Activated CD4-positive, alpha-beta T cell treated with anti-CD3 and anti-CD28 coated beads, Interleukin-2, amount 10 ng/mL, durations not matched to agents 7 days and 5 days (primary cell): Measurements from ENCODE around the gene MYBPC2. TPM values are rescaled to one million over a fixed set of nuclear protein-coding genes. Genes with fewer than 3 reads are reported as not detected.

Source experiments
- CTCF ChIA-PET: fragments of 350-600 bp; sonication (Branson Sonifier 250); formaldehyde crosslinking; loops from one replicate; lab custom pipeline; 2021; ENCODE audit warnings: antibody characterized with exemption; lab: Charles Lee
- POLR2A ChIA-PET: fragments of 350-600 bp; sonication (Branson Sonifier 250); formaldehyde crosslinking; loops from one replicate; lab custom pipeline; 2021; ENCODE audit warnings: antibody characterized with exemption; lab: Charles Lee
- DNase-seq: peaks from one replicate; pipeline ENCODE4 v3.0.0-alpha.2; 2020
- H3K27ac Mint-ChIP-seq: one replicate; pipeline ENCODE4 v1.8.0; 2021; ENCODE audit warnings: mild to moderate bottlenecking, moderate library complexity, mixed read lengths
- H3K27me3 Mint-ChIP-seq: one replicate; pipeline ENCODE4 v1.8.0; 2021; ENCODE audit warnings: mixed read lengths
- H3K36me3 Mint-ChIP-seq: one replicate; pipeline ENCODE4 v1.8.0; 2021; ENCODE audit warnings: low read depth, mixed read lengths
- H3K4me1 Mint-ChIP-seq: one replicate; pipeline ENCODE4 v1.8.0; 2021; ENCODE audit warnings: mixed read lengths
- H3K4me3 Mint-ChIP-seq: one replicate; pipeline ENCODE4 v1.8.0; 2021; ENCODE audit warnings: mild to moderate bottlenecking, moderate library complexity, mixed read lengths
- H3K9me3 Mint-ChIP-seq: one replicate; pipeline ENCODE4 v1.8.0; 2021; ENCODE audit warnings: mixed read lengths
- total RNA-seq, 2 experiments: library from RNA; stranded (reverse); gene quantifications; one replicate each; pipeline ENCODE4 v1.2.3, GENCODE V29; 2021

The MYBPC2 gene
- total RNA-seq, 2 experiments from 2014 or later, result not detected

DNA sequence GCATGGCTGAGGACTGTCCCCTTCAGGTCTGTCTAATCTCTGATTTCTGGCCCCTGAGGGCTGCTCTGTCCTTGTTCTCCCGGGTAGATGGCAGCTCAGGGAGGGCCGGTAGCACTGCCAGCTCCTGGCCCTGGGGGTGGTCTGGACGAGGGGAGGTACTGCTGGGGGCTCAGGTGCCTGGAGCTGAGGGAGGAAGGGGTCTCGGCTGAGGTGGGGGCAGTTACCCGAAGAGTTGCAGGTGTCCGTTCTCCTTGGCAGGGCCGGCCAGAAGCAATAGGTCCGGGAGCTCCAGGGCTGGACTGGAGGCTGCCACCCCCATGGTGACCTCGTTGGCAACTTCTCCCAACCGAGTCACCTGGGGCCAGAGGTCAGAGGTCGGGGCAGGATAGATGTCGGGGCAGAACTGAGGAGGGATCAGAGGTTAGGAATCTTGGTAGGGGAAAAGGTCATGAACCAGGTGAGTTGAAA is 42.4 kb downstream of the MYBPC2 start:
- ChIA-PET CTCF (interaction anchor here (1.5 to 1.7 kb wide), 3 partner anchors 15 to 118 kb away, joined by 3 to 5 read pairs (median 4); no protein-coding TSS in a partner anchor), POLR2A (interaction anchor here (0.7 kb wide), 1 partner anchor 118 kb away, joined by 4 read pairs; no protein-coding TSS in a partner anchor)

DNA sequence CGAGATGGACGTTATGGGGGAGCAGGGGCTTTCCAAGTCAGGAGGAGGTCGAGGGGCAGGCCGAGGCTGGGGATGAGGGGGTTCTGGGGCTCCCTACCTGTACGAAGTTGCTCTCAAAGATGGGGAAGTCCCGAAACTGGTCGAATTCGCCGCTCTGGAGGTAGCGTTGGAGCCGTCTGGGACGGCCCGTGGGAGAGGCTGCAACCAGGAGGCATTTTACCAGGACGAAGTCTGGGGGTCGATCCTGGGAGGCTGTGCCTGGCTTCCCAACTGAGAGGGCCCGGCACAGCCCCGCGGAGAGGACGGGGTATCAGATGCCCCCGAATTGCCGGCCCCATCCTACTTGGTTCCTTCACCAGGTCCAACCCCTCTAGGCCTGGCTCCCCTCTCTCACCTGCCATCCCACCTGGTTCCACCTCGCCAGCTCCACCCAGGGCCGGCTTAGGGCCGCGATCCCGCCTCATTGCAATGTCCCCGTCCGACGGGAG is 43.1 kb downstream of the MYBPC2 start:
- Mint-ChIP-seq H3K27ac (peak overlapping the region; percentile 96), H3K27me3 (peaks cover 2% of the 10 kb centered on the region), H3K4me3 (peak overlapping the region; percentile 99), H3K4me1 (peaks cover 18% of the 10 kb centered on the region), H3K9me3 (no peaks in the 10 kb centered on the region), H3K36me3 (peaks cover 17% of the 10 kb centered on the region)
- CTCF ChIA-PET, result interaction anchor here (1.5 kb wide), 1 partner anchor 119 kb away, joined by 4 read pairs; no protein-coding TSS in a partner anchor
- POLR2A ChIA-PET, result no interaction called here
- no peak for DNase-seq

More for the DNA sequence above, 42.4 kb downstream of the MYBPC2 start:
- Mint-ChIP-seq H3K4me1 (peaks cover 18% of the 10 kb centered on the region), H3K4me3 (peak overlapping the region; percentile 99), H3K27me3 (peaks cover 2% of the 10 kb centered on the region), H3K9me3 (no peaks in the 10 kb centered on the region), H3K36me3 (peaks cover 17% of the 10 kb centered on the region), H3K27ac (peak overlapping the region; percentile 96)
- DNase-seq, result no peak

- Mint-ChIP-seq H3K9me3 (no peaks in the 10 kb centered on the region), H3K27ac (peak within 1 kb of the TSS; percentile 96), H3K27me3 (peaks cover 2% of the 10 kb centered on the region), H3K36me3 (peaks cover 23% of the 10 kb centered on the region), H3K4me1 (peaks cover 18% of the 10 kb centered on the region), H3K4me3 (peak within 1 kb of the TSS; percentile 99)
- CTCF ChIA-PET, result interaction anchor here (1.5 kb wide), 1 partner anchor 119 kb away, joined by 4 read pairs; no protein-coding TSS in a partner anchor
- DNase-seq, result peak; percentile 94
- POLR2A ChIA-PET, result no interaction called here
Observed at GRCh38 chr19:50476224-50476906, 43.7 kb downstream of the MYBPC2 start, which contains the start of the genes EMC10 and GARIN5A. Gene EMC10, plus strand, starts transcription at chr19:50476507. Its CDS starts 38 bp downstream, at chr19:50476545. Gene GARIN5A, minus strand, starts transcription at chr19:50476848. Its CDS starts 460 bp downstream, at chr19:50476388.

- peaks cover 2% of the 10 kb centered on the region for H3K27me3 Mint-ChIP-seq
- CTCF ChIA-PET, result no interaction called here
- H3K4me1 Mint-ChIP-seq, result peaks cover 18% of the 10 kb centered on the region
- POLR2A ChIA-PET, result no interaction called here
- peak overlapping the region; percentile 99 for H3K4me3 Mint-ChIP-seq
- no peaks in the 10 kb centered on the region for H3K9me3 Mint-ChIP-seq
- H3K36me3 Mint-ChIP-seq, result peaks cover 23% of the 10 kb centered on the region
- no peak for DNase-seq
- H3K27ac Mint-ChIP-seq, result peak overlapping the region; percentile 96
Observed at GRCh38 chr19:50476907-50477238, 44.2 kb downstream of the MYBPC2 start.

GRCh38 chr19:50477751-50478515 is 45.2 kb downstream of the MYBPC2 start:
- CTCF ChIA-PET, result interaction anchor here (0.6 to 2.0 kb wide), 3 partner anchors 55 to 110 kb away, joined by 3 to 8 read pairs (median 4); no protein-coding TSS in a partner anchor

GRCh38 chr19:50478901-50479715 is 46.4 kb downstream of the MYBPC2 start:
- H3K36me3 Mint-ChIP-seq, result peaks cover 29% of the 10 kb centered on the region
- H3K27ac Mint-ChIP-seq, result no peak overlapping the region
- ChIA-PET CTCF (interaction anchor here (0.6 to 2.0 kb wide), 5 partner anchors 16 to 1285 kb away, joined by 4 to 8 read pairs (median 5); no protein-coding TSS in a partner anchor), POLR2A (no interaction called here)
- no peak for DNase-seq
- peaks cover 18% of the 10 kb centered on the region for H3K4me1 Mint-ChIP-seq
- H3K27me3 Mint-ChIP-seq, result peaks cover 2% of the 10 kb centered on the region
- no peak overlapping the region for H3K4me3 Mint-ChIP-seq
- no peaks in the 10 kb centered on the region for H3K9me3 Mint-ChIP-seq

More at GRCh38 chr19:50477751-50478515, 45.2 kb downstream of the MYBPC2 start:
- Mint-ChIP-seq H3K4me1 (peaks cover 18% of the 10 kb centered on the region), H3K27me3 (peaks cover 2% of the 10 kb centered on the region), H3K27ac (peak overlapping the region; percentile 96), H3K4me3 (peak overlapping the region; percentile 99), H3K9me3 (no peaks in the 10 kb centered on the region), H3K36me3 (peaks cover 23% of the 10 kb centered on the region)
- DNase-seq, result no peak
- POLR2A ChIA-PET, result no interaction called here

DNA sequence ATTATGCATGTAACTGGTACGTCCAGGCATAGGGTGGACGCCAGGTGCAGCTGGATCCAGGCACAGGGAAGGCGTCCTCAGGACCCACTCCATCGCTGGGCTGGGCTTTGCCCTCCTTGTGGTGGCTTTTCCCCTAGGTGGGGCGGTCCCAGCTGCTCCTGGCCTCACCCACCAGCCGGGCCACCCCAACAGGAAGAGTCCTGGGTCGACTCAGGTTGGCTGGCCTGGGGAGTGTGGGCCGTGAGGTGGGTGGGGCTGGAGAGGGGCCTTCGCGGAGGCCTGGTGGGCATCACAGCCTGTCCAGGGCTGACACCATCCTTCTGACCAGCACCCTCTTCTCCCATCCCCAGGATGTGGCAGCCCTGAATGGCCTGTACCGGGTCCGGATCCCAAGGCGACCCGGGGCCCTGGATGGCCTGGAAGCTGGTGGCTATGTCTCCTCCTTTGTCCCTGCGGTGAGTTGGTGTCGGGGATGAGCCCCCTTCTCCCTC is 47.1 kb downstream of the MYBPC2 start:
- H3K27ac Mint-ChIP-seq, result no peak overlapping the region
- H3K4me1 Mint-ChIP-seq, result peaks cover 18% of the 10 kb centered on the region
- ChIA-PET CTCF (interaction anchor here (0.9 to 2.0 kb wide), 4 partner anchors 17 to 123 kb away, joined by 4 to 8 read pairs (median 6); no protein-coding TSS in a partner anchor), POLR2A (no interaction called here)
- no peak overlapping the region for H3K4me3 Mint-ChIP-seq
- peaks cover 2% of the 10 kb centered on the region for H3K27me3 Mint-ChIP-seq
- H3K9me3 Mint-ChIP-seq, result no peaks in the 10 kb centered on the region
- DNase-seq, result no peak
- peaks cover 29% of the 10 kb centered on the region for H3K36me3 Mint-ChIP-seq

- Mint-ChIP-seq H3K4me1 (peaks cover 18% of the 10 kb centered on the region), H3K27ac (no peak overlapping the region), H3K27me3 (peaks cover 2% of the 10 kb centered on the region), H3K4me3 (no peak overlapping the region), H3K9me3 (no peaks in the 10 kb centered on the region), H3K36me3 (peaks cover 33% of the 10 kb centered on the region)
- ChIA-PET CTCF (no interaction called here), POLR2A (no interaction called here)
- no peak for DNase-seq
Observed at GRCh38 chr19:50480281-50481111, 47.8 kb downstream of the MYBPC2 start.

GRCh38 chr19:50481351-50482149 is 48.9 kb downstream of the MYBPC2 start:
- Mint-ChIP-seq H3K4me1 (peaks cover 13% of the 10 kb centered on the region), H3K27ac (no peak overlapping the region), H3K9me3 (peaks cover 2% of the 10 kb centered on the region), H3K4me3 (no peak overlapping the region), H3K27me3 (no peaks in the 10 kb centered on the region), H3K36me3 (peaks cover 39% of the 10 kb centered on the region)
- ChIA-PET POLR2A (no interaction called here), CTCF (no interaction called here)
- no peak for DNase-seq

GRCh38 chr19:50482271-50482855 is 49.7 kb downstream of the MYBPC2 start:
- Mint-ChIP-seq H3K36me3 (peaks cover 40% of the 10 kb centered on the region), H3K4me3 (no peak overlapping the region), H3K9me3 (peaks cover 5% of the 10 kb centered on the region), H3K4me1 (peaks cover 6% of the 10 kb centered on the region), H3K27ac (no peak overlapping the region), H3K27me3 (no peaks in the 10 kb centered on the region)
- POLR2A ChIA-PET, result no interaction called here
- DNase-seq, result no peak
- CTCF ChIA-PET, result interaction anchor here (1.6 kb wide), 1 partner anchor 13 kb away, joined by 6 read pairs; no protein-coding TSS in a partner anchor
